IMR-90 (cell line): ENCODE data around the gene ST6GALNAC3. TPM values are rescaled to one million over a fixed set of nuclear protein-coding genes. Genes with fewer than 3 reads are reported as not detected.

Experiments
- ATAC-seq: fragments of 200-7000 bp; cut with Tn5 transposase; 2 replicates; pipeline ENCODE4 v1.9.1; 2020; ENCODE audit warnings: low read depth, mild to moderate bottlenecking, moderate library complexity
- BruUV-seq: library from RNA; stranded (reverse); fragments of 400-500 nt; replicated peaks from 2 replicates; lab custom pipeline; 2021; lab: Mats Ljungman, UMichigan
- CTCF ChIA-PET: fragments of 300-600 bp; formaldehyde crosslinking; extraction: SDS; loops from one replicate; lab custom pipeline; 2021; ENCODE audit warnings: antibody characterized with exemption; lab: Yijun Ruan, JAX
- POLR2A ChIA-PET: fragments of 300-600 bp; sonication (Branson Sonifier 250); formaldehyde crosslinking; loops from one replicate; lab custom pipeline; 2022; ENCODE audit warnings: antibody characterized with exemption; ENCODE audit not compliant: unreplicated experiment; lab: Charles Lee
- DNase-seq: peaks from one replicate; pipeline ENCODE4 v3.0.0; 2013
- H2AFZ ChIP-seq: replicated peaks from 2 replicates; pipeline ENCODE3; 2013; ENCODE audit warnings: low read length, mild to moderate bottlenecking; ENCODE audit not compliant: poor library complexity
- H2AK5ac ChIP-seq: 2 replicates; pipeline ENCODE4 v1.6.1; 2013; ENCODE audit warnings: low read depth, low read length, inconsistent platforms
- H2AK9ac ChIP-seq: replicated peaks from 2 replicates; pipeline ENCODE3; 2013; ENCODE audit warnings: mild to moderate bottlenecking, low read depth, low read length, moderate library complexity; ENCODE audit not compliant: poor library complexity
- H2BK120ac ChIP-seq: 2 replicates; pipeline ENCODE4 v1.6.1; 2013; ENCODE audit warnings: low read depth, low read length, inconsistent platforms
- H2BK15ac ChIP-seq: 3 replicates; pipeline ENCODE4 v1.6.1; 2013; ENCODE audit warnings: low read depth, low read length, inconsistent platforms
- H2BK20ac ChIP-seq: 2 replicates; pipeline ENCODE4 v1.6.1; 2013; ENCODE audit warnings: low read depth, mild to moderate bottlenecking, inconsistent platforms, low read length, moderate library complexity
- H2BK5ac ChIP-seq: 2 replicates; pipeline ENCODE4 v1.6.1; 2013; ENCODE audit warnings: mild to moderate bottlenecking, low read depth, low read length, inconsistent platforms; ENCODE audit not compliant: poor library complexity, severe bottlenecking
- H3K14ac ChIP-seq: replicated peaks from 2 replicates; pipeline ENCODE4 v1.6.1; 2013; ENCODE audit warnings: low read depth, low read length, inconsistent platforms
- H3K18ac ChIP-seq: 2 replicates; pipeline ENCODE4 v1.6.1; 2013; ENCODE audit warnings: low read depth, low read length, control low read depth
- H3K23ac ChIP-seq: 2 replicates; pipeline ENCODE4 v1.6.1; 2013; ENCODE audit warnings: low read depth, low read length, inconsistent platforms
- H3K27ac ChIP-seq: 2 replicates; pipeline ENCODE4 v1.5.1; 2013; ENCODE audit warnings: mild to moderate bottlenecking, control low read depth, low read length; ENCODE audit not compliant: insufficient read depth
- H3K27me3 ChIP-seq: 2 replicates; pipeline ENCODE4 v1.6.1; 2013; ENCODE audit warnings: low read length; ENCODE audit not compliant: control insufficient read depth, insufficient read depth
- H3K36me3 ChIP-seq: 2 replicates; pipeline ENCODE4 v1.6.1; 2013; ENCODE audit warnings: low read length, mixed read lengths; ENCODE audit not compliant: control insufficient read depth, insufficient read depth
- H3K4ac ChIP-seq: 2 replicates; pipeline ENCODE4 v1.6.1; 2013; ENCODE audit warnings: low read depth, low read length, inconsistent platforms
- H3K4me1 ChIP-seq: 2 replicates; pipeline ENCODE4 v1.6.1; 2013; ENCODE audit warnings: low read length, mixed read lengths; ENCODE audit not compliant: control insufficient read depth, insufficient read depth
- H3K4me2 ChIP-seq: 2 replicates; pipeline ENCODE4 v1.6.1; 2013; ENCODE audit warnings: low read depth, mild to moderate bottlenecking, control low read depth, low read length, moderate library complexity
- H3K4me3 ChIP-seq: 2 replicates; pipeline ENCODE4 v1.5.1; 2013; ENCODE audit warnings: low read depth, mild to moderate bottlenecking, control low read depth, low read length, moderate library complexity; ENCODE audit not compliant: insufficient read depth
- H3K56ac ChIP-seq: 2 replicates; pipeline ENCODE4 v1.6.1; 2013; ENCODE audit warnings: low read length, inconsistent platforms; ENCODE audit not compliant: insufficient read depth; ENCODE audit errors: extremely low read depth
- H3K79me1 ChIP-seq, 2 experiments: 2 replicates each; pipeline ENCODE4 v1.6.1; 2013; ENCODE audit warnings: low read length in 2 of 2, inconsistent platforms in 1 of 2, low read depth in 1 of 2
- H3K9ac ChIP-seq: 2 replicates; pipeline ENCODE4 v1.6.1; 2013; ENCODE audit warnings: low read depth, low read length, control low read depth
- H3K9me1 ChIP-seq: 2 replicates; pipeline ENCODE4 v1.6.1; 2013; ENCODE audit warnings: low read length, inconsistent platforms; ENCODE audit not compliant: insufficient read depth
- H3K9me3 ChIP-seq: 2 replicates; pipeline ENCODE4 v1.6.1; 2013; ENCODE audit warnings: low read length; ENCODE audit not compliant: control insufficient read depth, insufficient read depth
- H4K20me1 ChIP-seq: 2 replicates; pipeline ENCODE4 v1.6.1; 2013; ENCODE audit warnings: low read length, inconsistent platforms; ENCODE audit not compliant: insufficient read depth
- H4K5ac ChIP-seq: 2 replicates; pipeline ENCODE4 v1.6.1; 2013; ENCODE audit warnings: mild to moderate bottlenecking, low read depth, low read length, control low read depth
- H4K8ac ChIP-seq, 2 experiments: 2 replicates each; pipeline ENCODE4 v1.6.1; 2013; ENCODE audit warnings: low read depth in 2 of 2, low read length in 2 of 2, control low read depth in 1 of 2, inconsistent platforms in 1 of 2
- H4K91ac ChIP-seq: 2 replicates; pipeline ENCODE4 v1.6.1; 2013; ENCODE audit warnings: low read depth, low read length, inconsistent platforms; ENCODE audit not compliant: insufficient read depth
- BHLHE40 ChIP-seq: fragments of 150-350 bp; IDR thresholded peaks from 2 replicates; pipeline ENCODE4 v1.6.1; 2016; ENCODE audit warnings: mild to moderate bottlenecking, low read depth, low read length
- CEBPB ChIP-seq: IDR thresholded peaks from 2 replicates; pipeline ENCODE4 v1.6.1; 2012; ENCODE audit warnings: low read depth, low read length, improper control_type of control experiment
- CHD1 ChIP-seq: IDR thresholded peaks from 2 replicates; pipeline ENCODE4 v1.6.1; 2012; ENCODE audit warnings: low read depth, low read length, improper control_type of control experiment
- CTCF ChIP-seq: conservative IDR thresholded peaks from 2 replicates; pipeline ENCODE4 v1.5.1; 2012; ENCODE audit warnings: mild to moderate bottlenecking, low read depth, low read length, improper control_type of control experiment
- ELK1 ChIP-seq: fragments of 150-350 bp; IDR thresholded peaks from 2 replicates; pipeline ENCODE4 v1.6.1; 2016; ENCODE audit warnings: low read depth, mild to moderate bottlenecking, low read length, moderate library complexity, borderline replicate concordance
- FOS ChIP-seq: fragments of 150-350 bp; IDR thresholded peaks from 2 replicates; pipeline ENCODE4 v1.6.1; 2016; ENCODE audit warnings: low read depth, low read length
- MAFK ChIP-seq: IDR thresholded peaks from 2 replicates; pipeline ENCODE4 v1.6.1; 2012; ENCODE audit warnings: low read depth, low read length, improper control_type of control experiment
- MAZ ChIP-seq: IDR thresholded peaks from 2 replicates; pipeline ENCODE4 v1.6.1; 2012; ENCODE audit warnings: low read depth, mild to moderate bottlenecking, low read length, improper control_type of control experiment, moderate library complexity, borderline replicate concordance
- MXI1 ChIP-seq: IDR thresholded peaks from 2 replicates; pipeline ENCODE4 v1.6.1; 2012; ENCODE audit warnings: low read depth, mild to moderate bottlenecking, low read length, moderate library complexity, borderline replicate concordance
- NFE2L2 ChIP-seq: fragments of 150-350 bp; IDR thresholded peaks from 2 replicates; pipeline ENCODE4 v1.6.1; 2016; ENCODE audit warnings: low read depth, mild to moderate bottlenecking, low read length
- POLR2A ChIP-seq: IDR thresholded peaks from 2 replicates; pipeline ENCODE4 v1.6.1; 2012; ENCODE audit warnings: mild to moderate bottlenecking, low read depth, low read length
- RAD21 ChIP-seq: IDR thresholded peaks from 2 replicates; pipeline ENCODE4 v1.6.1; 2012; ENCODE audit warnings: low read length, improper control_type of control experiment
- RCOR1 ChIP-seq: IDR thresholded peaks from 2 replicates; pipeline ENCODE4 v1.6.1; 2012; ENCODE audit warnings: mild to moderate bottlenecking, low read length, improper control_type of control experiment; ENCODE audit not compliant: insufficient replicate concordance
- RFX5 ChIP-seq: IDR thresholded peaks from 2 replicates; pipeline ENCODE4 v1.8.0; 2012; ENCODE audit warnings: low read depth, mild to moderate bottlenecking, low read length, moderate library complexity
- SMC3 ChIP-seq: fragments of 150-350 bp; IDR thresholded peaks from 2 replicates; pipeline ENCODE4 v1.6.1; 2016; ENCODE audit warnings: low read depth, mild to moderate bottlenecking, antibody characterized with exemption, low read length, moderate library complexity
- USF2 ChIP-seq: fragments of 150-350 bp; IDR thresholded peaks from 2 replicates; pipeline ENCODE4 v1.6.1; 2017; ENCODE audit warnings: mild to moderate bottlenecking, antibody characterized with exemption, low read length, low read depth
- dilution Hi-C: fragments of 300-500 bp; cut with HindIII; formaldehyde crosslinking; loops from one replicate; pipeline ENCODE4 v1.14.3; 2018; ENCODE audit warnings: low sequenced_read_pairs; ENCODE audit not compliant: unreplicated experiment
- in situ Hi-C: fragments of 300-500 bp; cut with MboI; formaldehyde crosslinking; loops from 3 replicates; pipeline ENCODE4 v1.14.3; 2019; ENCODE audit warnings: low sequenced_read_pairs, inconsistent platforms, mixed read lengths
- intact Hi-C: fragments of 100-400 bp; cut with micrococcal nuclease; formaldehyde crosslinking; loops from 2 replicates; pipeline ENCODE4 v1.10.0; 2022
- polyA plus RNA-seq, 3 experiments: library from polyadenylated mRNA; depleted of rRNA; stranded (reverse); fragments of >200 nt; gene quantifications; 2 replicates each; pipeline ENCODE4 v1.2.3, GENCODE V29; 2012; ENCODE audit warnings: low replicate concordance in 1 of 3
- total RNA-seq: library from RNA; depleted of rRNA; stranded (reverse); fragments of >200 nt; gene quantifications from 2 replicates; pipeline ENCODE4 v1.2.3, GENCODE V29; 2012

ST6GALNAC3 gene
- total and polyA plus RNA-seq, 2 of the 4 experiments (the other 2 are of a cell fraction): 0.65 to 1.3 TPM

- H3K9me1 ChIP-seq: no peaks in the 10 kb centered on the region
These were observed 565.5 kb downstream of the ST6GALNAC3 start for GRCh38 chr1:76640092-76640491.

More at GRCh38 chr1:76640092-76640491, 565.5 kb downstream of the ST6GALNAC3 start:
- Histone ChIP-seq H3K27ac (no peak overlapping the region), H4K20me1 (no peaks in the 10 kb centered on the region), H3K4me3 (no peak overlapping the region), H3K9ac (no peak overlapping the region), H2BK5ac (no peak overlapping the region), H3K23ac (no peak overlapping the region), H3K56ac (no peak overlapping the region), H2AK9ac (no peak overlapping the region), H2BK15ac (no peak overlapping the region), H2BK20ac (no peak overlapping the region), H3K27me3 (no peaks in the 10 kb centered on the region), H3K36me3 (no peaks in the 10 kb centered on the region), H4K8ac (no peak overlapping the region), H3K4me1 (no peaks in the 10 kb centered on the region), H3K79me1 (no peaks in the 10 kb centered on the region), H3K18ac (no peak overlapping the region), H2BK120ac (no peak overlapping the region), H3K14ac (no peak overlapping the region), H3K4ac (no peak overlapping the region), H2AFZ (no peak overlapping the region), H3K9me3 (no peaks in the 10 kb centered on the region), H4K91ac (no peak overlapping the region), H4K5ac (no peak overlapping the region), H2AK5ac (no peak overlapping the region), H3K4me2 (no peak overlapping the region)
- CTCF ChIA-PET: no interaction called here
- in situ Hi-C loops (no loop called here), dilution Hi-C loops (no loop called here), intact Hi-C loops (no loop called here)
- DNase-seq (peak; percentile 11), ATAC-seq (no peak)
- POLR2A ChIA-PET: no interaction called here
- TF ChIP-seq MAFK (no peak), RFX5 (no peak), ELK1 (no peak), RCOR1 (no peak), BHLHE40 (no peak), POLR2A (no peak), CHD1 (no peak), USF2 (no peak), CEBPB (no peak), SMC3 (no peak), MAZ (no peak), MXI1 (no peak), NFE2L2 (no peak), CTCF (no peak), FOS (no peak), RAD21 (no peak)
- no TSS peak for BruUV-seq
